HG03066 (cell line): ENCODE measurements around the gene TMEM54.

Source experiments
- ATAC-seq: cut with Tn5 transposase; IDR thresholded peaks from one replicate; pipeline ENCODE4 v1.9.1; 2021; ENCODE audit warnings: low read depth; ENCODE audit not compliant: unreplicated experiment

TMEM54 gene

DNA sequence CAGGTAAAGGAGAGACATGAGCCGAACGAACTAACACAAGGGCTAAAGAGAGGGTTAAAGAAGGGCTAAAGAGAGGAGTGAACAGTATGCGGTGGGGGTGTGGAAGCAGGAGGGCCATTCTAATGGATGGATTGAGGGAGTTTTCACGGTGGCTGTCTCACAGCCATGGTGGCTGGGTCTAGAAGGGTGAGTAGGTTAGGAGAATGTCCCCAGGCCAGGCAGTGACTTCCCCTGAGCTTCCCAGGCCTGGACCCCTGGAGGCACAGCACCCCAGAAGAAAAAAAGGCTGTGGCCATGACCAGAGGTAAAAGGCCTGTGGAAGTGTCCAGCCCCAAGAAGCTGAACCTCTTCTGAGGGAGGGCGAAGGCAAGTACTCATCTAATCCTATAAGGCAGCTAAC is 34.0 kb downstream of the TMEM54 start:
- no peak for ATAC-seq

DNA sequence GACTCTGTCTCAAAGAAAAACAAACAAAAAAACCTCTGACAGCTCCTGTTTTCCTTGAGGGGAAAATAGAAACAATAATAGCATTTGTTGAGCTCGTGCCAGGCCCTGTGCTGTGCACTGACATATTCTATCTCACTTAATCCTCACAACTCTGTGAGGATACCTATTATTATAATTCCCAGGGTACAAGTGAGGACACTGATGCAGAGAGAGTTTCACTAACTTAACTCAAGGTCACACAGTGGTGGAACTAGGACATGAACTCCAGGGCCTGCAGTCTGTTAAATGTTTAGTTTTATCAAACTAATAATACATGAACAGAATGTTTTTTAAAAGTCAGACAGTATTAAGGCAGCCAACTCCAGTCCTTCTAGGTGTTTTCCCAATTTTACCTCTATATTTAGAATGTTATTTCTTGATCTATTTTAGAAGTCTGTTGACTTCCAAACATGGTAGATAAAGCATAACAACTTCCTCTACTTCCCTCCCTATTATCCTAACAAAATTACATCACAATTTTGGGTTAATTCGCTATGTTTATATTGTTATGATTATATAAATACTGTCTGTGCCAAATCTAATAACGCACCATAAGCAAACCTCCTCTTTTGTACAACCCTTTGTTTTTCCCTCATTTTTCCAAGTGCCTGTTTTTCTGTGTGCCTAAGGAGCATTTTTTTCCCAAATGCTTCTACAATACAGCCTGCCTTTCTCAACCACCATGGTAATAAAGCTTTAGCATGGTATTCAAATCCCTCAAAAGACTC is 35.4 kb downstream of the TMEM54 start:
- ATAC-seq = no peak

DNA sequence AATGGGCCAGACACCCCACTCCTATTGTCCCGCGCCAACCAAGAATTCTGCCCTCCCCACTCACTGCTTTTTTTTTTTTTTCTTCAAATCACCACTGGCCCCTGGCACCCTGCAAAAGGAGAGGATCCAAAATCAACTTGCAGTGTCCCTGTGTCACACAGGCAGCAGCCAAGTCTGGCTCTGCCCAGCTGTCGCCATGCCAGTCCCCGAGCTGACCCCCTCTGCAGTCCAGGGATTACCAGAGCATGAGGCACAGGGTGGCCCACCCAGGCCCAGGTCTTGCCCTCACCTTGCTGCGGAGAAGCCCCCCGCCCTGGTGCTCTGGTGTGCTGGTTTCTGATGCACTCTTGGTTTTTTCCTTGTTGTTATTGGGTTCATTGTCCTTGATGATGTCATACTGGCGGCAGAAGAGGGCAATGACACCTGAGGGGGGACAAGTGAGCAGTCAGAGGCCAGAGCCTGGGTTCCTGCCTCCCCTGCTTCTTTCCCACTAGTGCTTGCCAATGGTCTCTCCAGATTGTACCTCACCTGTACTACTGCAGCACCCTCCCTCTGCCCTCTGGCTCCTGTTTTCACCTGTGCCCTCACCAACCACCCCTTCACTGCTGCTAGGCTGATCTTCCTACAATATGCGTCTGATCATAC is 36.7 kb downstream of the TMEM54 start:
- ATAC-seq = no peak

DNA sequence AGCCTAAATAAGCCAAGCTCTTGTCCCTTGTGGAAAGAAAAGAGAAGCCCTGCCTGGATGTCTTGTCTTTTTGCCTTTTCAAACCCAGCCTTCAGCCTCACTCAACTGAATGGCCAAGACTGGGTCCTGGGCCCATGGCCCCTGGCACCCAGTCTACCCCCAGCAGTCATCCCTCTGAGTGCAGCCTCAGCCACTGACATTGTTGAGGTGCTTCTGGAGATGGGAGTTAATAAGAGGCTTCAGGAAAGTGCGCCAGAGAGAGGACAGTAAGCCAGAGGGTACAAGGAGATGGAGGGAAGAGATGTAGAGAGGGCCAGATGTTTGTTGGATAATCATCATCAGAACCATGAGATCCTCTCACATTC is 37.3 kb downstream of the TMEM54 start:
- no peak for ATAC-seq

DNA sequence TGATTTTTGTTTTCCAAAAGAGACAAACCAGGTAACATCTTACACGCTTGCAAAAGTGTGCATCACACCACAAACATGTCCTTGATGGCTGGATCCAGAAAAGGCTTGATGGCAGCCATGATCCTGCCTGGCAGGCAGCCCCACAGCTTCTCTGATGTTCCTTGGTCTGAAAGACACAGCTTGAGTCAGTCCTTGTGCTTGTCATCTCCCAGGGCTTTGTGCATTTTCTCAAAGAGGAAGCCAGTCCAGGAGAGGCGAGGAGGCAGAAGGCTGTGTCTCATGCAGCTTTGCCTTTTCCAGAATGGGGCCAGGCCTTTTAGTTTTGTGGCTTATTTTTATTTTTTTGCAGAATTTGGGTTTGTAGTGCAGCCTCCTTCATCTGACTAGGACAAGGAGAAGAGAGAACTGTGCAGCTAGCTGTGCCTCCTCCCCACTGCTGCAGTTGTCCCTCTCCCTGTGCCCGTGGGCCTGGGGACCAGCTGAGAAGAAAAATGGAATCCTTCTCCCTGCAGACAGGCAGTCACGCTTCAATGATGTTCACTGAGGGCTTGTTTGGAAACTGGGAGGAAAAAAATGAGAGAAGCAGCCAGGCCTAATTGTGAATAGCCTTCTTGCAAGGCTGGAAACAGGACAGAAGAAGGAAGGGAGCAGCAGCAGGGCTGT is 37.8 kb downstream of the TMEM54 start:
- no peak for ATAC-seq

DNA sequence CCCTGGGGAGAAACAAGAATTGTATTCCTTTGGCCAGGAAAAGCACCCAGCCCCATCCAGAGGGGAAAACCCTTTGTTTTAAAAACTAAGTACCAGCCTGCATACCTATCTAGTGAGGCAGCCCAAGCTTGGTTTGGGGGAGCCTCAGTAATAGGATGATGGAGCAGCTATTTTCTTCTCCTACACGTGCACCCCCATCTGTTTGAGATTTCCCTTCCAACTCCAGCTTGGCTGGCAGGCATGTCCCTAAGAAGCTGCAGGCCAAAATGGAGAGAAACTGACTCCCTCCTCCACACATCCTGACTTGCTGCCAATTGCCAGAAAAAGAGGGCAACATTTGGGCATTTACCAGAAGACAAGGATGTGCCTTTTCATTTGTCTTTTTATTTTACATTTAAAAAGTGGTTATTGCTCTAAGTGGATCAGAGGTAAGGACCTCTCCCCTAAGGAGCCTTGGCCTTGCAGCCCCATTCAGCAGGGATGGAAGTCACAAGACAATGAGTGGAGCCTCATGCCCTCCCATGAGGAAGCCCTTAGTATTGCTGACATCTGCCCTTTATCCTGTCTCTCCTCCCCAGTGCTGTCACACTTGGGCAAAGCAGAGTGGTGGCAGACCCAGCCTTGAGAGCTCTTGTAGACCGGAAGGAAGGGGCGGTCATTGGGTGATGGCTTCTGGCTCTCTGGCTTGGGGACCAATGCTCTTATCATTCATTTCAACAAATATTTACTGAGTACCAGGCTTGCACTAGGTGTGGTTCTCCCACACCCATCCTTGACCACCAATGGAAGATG is 39.1 kb downstream of the TMEM54 start:
- ATAC-seq = no peak

DNA sequence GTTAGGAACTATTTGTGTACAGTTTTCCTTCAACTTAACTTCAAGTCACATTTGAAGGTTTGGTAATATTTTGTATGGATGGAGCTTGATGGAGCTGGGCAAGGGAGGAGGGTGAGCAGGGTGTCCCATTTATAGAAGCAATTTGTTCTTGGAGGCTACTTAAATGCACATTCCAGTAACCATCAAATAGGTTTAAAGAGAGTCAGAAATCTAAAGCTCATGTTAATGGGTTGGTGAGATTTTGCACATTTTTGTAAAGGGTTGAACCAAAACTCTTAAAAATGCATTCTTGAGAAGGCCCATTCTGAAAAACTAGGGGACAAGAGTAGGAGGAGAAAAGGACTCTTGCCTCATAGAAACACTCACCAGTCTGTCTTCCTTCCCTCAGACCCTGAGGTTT is 40.6 kb downstream of the TMEM54 start:
- ATAC-seq = no peak

DNA sequence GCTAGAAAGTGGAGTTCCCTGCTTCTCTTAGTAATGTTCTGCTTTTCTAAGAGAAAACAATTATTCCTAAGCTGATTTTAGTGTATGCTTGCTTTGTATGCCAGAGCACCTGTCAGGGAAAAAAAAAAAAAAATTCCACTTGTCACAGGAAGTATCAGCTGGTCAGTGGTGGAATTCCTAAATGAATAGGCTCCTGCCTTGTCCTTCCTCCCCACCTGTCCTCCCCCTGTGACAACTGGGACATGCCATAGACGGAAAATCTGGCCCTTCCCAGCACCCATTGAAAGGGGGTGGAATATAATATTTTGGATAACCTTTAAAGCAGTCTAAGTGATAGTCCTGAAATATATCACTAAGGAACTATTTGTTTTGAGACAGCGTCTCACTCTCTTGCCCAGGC is 41.3 kb downstream of the TMEM54 start:
- ATAC-seq = no peak

DNA sequence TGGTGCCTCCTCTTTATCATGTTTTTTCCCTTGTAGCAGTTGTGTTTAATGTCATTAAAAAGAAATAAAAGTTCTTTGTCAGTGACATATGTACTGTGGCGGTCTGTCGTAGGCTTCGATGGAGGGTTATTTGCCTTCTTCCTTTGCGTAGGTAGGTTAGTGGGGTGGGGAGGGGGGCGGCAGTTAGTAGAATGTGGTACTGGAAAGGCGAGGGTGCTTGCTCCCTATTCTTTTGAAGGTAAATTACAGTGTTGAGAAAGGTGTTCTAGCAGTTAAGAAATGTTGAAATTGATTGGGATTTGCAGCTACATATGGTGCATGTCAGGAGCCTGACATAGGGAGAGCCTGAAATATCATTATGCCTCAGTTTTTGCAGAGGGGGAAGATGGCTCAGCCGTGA is 42.4 kb downstream of the TMEM54 start:
- ATAC-seq = no peak

DNA sequence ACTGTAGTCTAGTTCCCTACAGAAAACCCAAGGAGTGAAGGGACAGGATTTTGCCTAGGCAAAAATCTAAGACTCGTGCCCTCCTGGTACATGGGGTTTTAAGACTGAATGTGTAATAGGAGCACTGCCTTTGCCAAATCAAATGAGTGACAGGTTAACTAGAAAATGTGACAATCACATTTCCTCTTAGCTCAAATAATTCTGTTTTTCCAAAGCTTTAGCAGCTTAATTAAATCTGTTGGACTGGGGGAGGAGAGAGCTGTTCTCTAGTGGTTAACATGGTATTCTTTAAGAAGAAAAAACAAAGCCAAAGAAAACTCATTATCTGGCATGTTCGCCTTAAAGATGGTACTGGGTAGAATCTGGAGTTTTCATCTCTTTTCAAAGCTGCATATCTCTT is 43.1 kb downstream of the TMEM54 start:
- no peak for ATAC-seq

DNA sequence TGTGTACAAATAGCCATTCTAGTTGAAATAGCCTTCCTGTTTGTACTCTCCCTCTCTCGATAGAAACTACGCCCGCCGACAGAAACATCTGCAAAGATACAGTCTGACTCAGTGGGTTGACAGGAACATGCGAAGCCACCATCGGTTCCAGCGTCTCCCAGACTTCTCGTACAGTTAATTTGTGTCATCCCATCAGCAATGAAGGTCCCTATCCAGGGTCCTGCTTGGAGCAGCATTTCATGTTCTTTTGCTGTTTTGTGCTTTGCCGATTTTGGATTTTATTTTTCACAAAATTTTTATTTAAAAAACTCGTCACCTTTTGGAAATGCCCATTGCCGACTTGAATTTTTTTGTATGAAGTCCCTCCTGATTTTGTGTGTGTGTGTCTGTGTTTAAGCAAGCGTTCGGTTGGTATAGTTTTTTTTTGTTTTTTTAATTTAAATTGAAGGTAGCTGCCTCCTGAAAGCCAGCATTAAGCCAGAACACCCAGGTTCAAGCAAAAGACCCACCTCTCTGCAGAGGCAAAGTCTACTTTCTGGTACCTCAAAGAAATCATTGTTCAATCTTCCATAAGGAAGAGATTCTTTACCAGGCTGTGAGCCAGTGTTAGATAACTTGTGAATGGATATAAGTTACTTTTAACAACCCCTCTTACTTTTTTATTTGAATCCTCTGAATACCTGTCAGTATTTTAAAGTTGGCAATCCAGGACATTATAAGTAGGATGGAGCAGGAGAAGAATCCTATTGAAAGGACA is 45.1 kb downstream of the TMEM54 start:
- no peak for ATAC-seq

DNA sequence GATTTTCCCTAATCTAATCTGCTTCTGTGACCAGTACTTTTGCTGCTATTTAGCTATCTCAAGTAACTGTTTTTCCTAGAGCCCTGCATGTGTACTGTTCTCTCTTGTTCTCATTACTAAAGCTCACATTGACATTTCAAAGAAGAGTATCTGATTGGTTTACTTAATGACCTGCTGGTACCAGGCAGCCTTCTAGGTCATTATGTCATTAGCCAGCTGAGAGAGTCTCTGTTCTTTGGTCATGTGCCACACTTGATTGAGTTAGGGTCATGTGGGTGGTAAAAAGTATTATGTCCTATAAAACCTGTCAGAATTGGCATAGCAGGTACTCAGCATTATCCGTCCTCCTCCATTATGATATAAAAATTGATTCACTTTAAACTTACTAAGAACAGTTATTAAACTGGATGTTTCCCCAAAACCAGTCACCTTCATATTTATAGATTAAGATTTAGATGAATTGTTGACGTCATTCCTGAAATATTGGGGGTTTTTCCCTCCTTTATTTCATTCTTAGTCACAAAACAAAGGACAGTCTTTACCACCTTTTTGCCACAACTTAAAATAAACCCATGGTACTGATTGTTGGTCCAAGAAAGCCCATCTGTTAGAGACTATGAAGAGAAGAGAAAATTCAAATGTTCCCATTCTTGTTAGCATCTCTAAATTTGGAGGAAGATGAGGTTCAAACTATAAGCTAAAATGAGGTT is 52.7 kb downstream of the TMEM54 start:
- ATAC-seq = no peak
